ENCODE measurements around the gene ZNF792. TPM values are rescaled to one million over a fixed set of nuclear protein-coding genes. Genes with fewer than 3 reads are reported as not detected.

Gene ZNF792
- total and polyA plus RNA-seq, 12 donors, result 1.6 to 5.9 (median 3.6) TPM

- DNase-seq, result no peak
- Histone ChIP-seq H3K36me3 (peaks cover 20 to 61% (median 52%) of the 10 kb centered on the region in 9 donors), H3K9me3 (peaks cover 14 to 70% (median 55%) of the 10 kb centered on the region in 11 donors)
These were observed 2.9 kb downstream of the ZNF792 start for GRCh38 chr19:34960940-34961679.

GRCh38 chr19:34960103-34960805 is 3.8 kb downstream of the ZNF792 start:
- H3K27me3 ChIP-seq, result no peaks in the 10 kb centered on the region
- peaks cover 14 to 75% (median 63%) of the 10 kb centered on the region in 11 donors for H3K9me3 ChIP-seq
- TF ChIP-seq CTCF (IDR thresholded peaks at IDR 0.05), result no peak
- H3K27ac ChIP-seq, result no peak overlapping the region
- ATAC-seq, result no peak
- peaks cover 0 to 21% (median 17%) of the 10 kb centered on the region in 9 donors for H3K4me1 ChIP-seq
- no peak for DNase-seq
- WGBS, 2 donors, result 97 to 98% methylated on average over 8 of the region's 8 CpGs
- H3K4me3 ChIP-seq, result no peak overlapping the region
- H3K36me3 ChIP-seq, result peaks cover 20 to 69% (median 57%) of the 10 kb centered on the region in 9 donors
- intact Hi-C loops (cut with DNase I), result loop anchor here in 1 of 10 donors (5.0 kb wide), 2 partner anchors 33 to 123 kb away; partner anchors contain the start of gene ZNF30

More at GRCh38 chr19:34960940-34961679, 2.9 kb downstream of the ZNF792 start:
- 91 to 97% methylated on average over 12 of the region's 12 CpGs for WGBS, 2 donors
- TF ChIP-seq CTCF (IDR thresholded peaks at IDR 0.05), result no peak
- H3K27me3 ChIP-seq, result no peaks in the 10 kb centered on the region
- no peak overlapping the region for H3K4me3 ChIP-seq
- peak overlapping the region in 2 of 10 donors; percentile 35 to 89 for H3K27ac ChIP-seq
- intact Hi-C loops (cut with DNase I), result loop anchor here in 1 of 10 donors (5.0 kb wide), 2 partner anchors 34 to 124 kb away; partner anchors contain the start of gene ZNF30
- peaks cover 0 to 21% (median 17%) of the 10 kb centered on the region in 9 donors for H3K4me1 ChIP-seq
- no peak for ATAC-seq

DNA sequence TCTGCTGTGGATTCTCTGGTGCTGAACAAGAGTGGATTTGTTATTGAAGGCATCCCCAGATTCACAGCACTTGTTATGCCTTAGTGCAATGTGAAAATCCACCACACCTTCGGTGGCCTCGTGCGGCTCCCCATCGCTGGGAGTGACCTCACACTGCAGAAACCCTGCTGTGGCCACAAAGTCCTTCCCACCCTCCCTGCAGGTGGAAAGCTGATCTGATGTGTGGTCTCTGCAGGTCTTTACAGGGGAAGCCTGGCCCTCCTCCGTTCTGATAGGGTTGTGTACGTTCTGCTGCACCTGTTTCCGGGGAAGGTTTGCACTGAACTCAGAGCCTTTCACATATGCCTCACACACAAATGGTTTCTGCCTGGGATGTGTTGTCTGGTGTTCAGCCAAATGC is 5.0 kb downstream of the ZNF792 start:
- Histone ChIP-seq H3K27ac (no peak overlapping the region), H3K4me1 (peaks cover 0 to 21% (median 17%) of the 10 kb centered on the region in 9 donors), H3K36me3 (peaks cover 20 to 77% (median 60%) of the 10 kb centered on the region in 9 donors), H3K9me3 (peaks cover 14 to 86% (median 73%) of the 10 kb centered on the region in 11 donors), H3K27me3 (no peaks in the 10 kb centered on the region), H3K4me3 (no peak overlapping the region)
- WGBS, 2 donors, result 91 to 93% methylated on average over 7 of the region's 7 CpGs
- DNase-seq (no peak), ATAC-seq (no peak)
- no peak for TF ChIP-seq CTCF (IDR thresholded peaks at IDR 0.05)
- intact Hi-C loops (cut with DNase I), result no loop called here

Measured in heart right ventricle (tissue), 16 donors.